Measurements from ENCODE around the gene LEMD2.

- no peak for TF ChIP-seq CTCF (conservative IDR thresholded peaks at IDR 0.05 in 1 of 2, IDR thresholded peaks at IDR 0.05 in 1 of 2; ENCODE audit: extremely low read depth in 1 of 2, insufficient read depth in 1 of 2, low read depth in 1 of 2, low read length in 2 of 2)
- no peak for TF ChIP-seq EZH2 (IDR thresholded peaks at IDR 0.05; ENCODE audit: borderline replicate concordance, low read length)
Observed at GRCh38 chr6:33809594-33809993, 20.7 kb upstream of the LEMD2 start.

All from mammary epithelial cell (primary cell).